Heart left ventricle (tissue), 16 donors: ENCODE data around the gene OLA1. TPM values are rescaled to one million over a fixed set of nuclear protein-coding genes. Genes with fewer than 3 reads are reported as not detected.

ENCODE experiments used
- ATAC-seq, 4 donors: fragments of 200-7000 bp; cut with Tn5 transposase; one replicate each; pipeline ENCODE4 v1.9.1; 2020 to 2022; ENCODE audit warnings: moderate library complexity in 4 of 4, mild to moderate bottlenecking in 3 of 4, moderate number of reproducible peaks in 1 of 4
- DNase-seq, 5 donors: peaks; one replicate each; pipeline ENCODE4 v3.0.0-alpha.2; 2020
- H3K27ac ChIP-seq, 12 donors: fragments of 200-600 bp; sonication (generic) in 4 of 12; one replicate each; pipeline versions ENCODE4 v1.5.0 to v1.8.0; 2016 to 2022; ENCODE audit warnings: mild to moderate bottlenecking in 2 of 12
- H3K27me3 ChIP-seq, 9 donors: fragments of 200-600 bp; sonication (generic) in 2 of 9; one replicate each; pipeline versions ENCODE4 v1.5.1 to v1.8.0; 2016 to 2022; ENCODE audit warnings: mild to moderate bottlenecking in 3 of 9
- H3K36me3 ChIP-seq, 9 donors: fragments of 200-600 bp; sonication (generic) in 2 of 9; one replicate each; pipeline versions ENCODE4 v1.5.0 to v1.8.0; 2018 to 2022; ENCODE audit warnings: mild to moderate bottlenecking in 2 of 9
- H3K4me1 ChIP-seq, 12 donors: fragments of 200-600 bp; sonication (generic) in 4 of 12; one replicate each; pipeline versions ENCODE4 v1.5.0 to v1.8.0; 2016 to 2022; ENCODE audit warnings: mild to moderate bottlenecking in 3 of 12
- H3K4me3 ChIP-seq, 12 donors: fragments of 200-600 bp; sonication (generic) in 4 of 12; one replicate each; pipeline versions ENCODE4 v1.5.0 to v1.8.0; 2017 to 2022; ENCODE audit warnings: mild to moderate bottlenecking in 9 of 12, moderate library complexity in 4 of 12
- H3K9me3 ChIP-seq, 12 donors: fragments of 200-600 bp; sonication (generic) in 4 of 12; one replicate each; pipeline versions ENCODE4 v1.5.0 to v1.8.0; 2016 to 2022; ENCODE audit warnings: mild to moderate bottlenecking in 1 of 12
- POLR2A ChIP-seq, 2 donors: fragments of 450-650 bp; IDR thresholded peaks; one replicate each; pipeline ENCODE4 v1.6.1; 2017; ENCODE audit warnings: antibody characterized with exemption in 2 of 2, mild to moderate bottlenecking in 2 of 2, moderate library complexity in 2 of 2
- WGBS, 4 donors: extraction: QIAGEN DNeasy Blood & Tissue Kit in 2 of 4; methylation state at CpG; one replicate each; pipeline versions ENCODE4 v1.1.5 to v1.1.7; 2013 to 2018; 5-methylcytosine and 5-hydroxymethylcytosine counted together
- intact Hi-C, 10 donors: fragments of 100-400 bp; cut with DNase I; formaldehyde crosslinking; loops; one replicate each; pipeline versions ENCODE4 v1.11.1 to v1.14.2; 2022
- polyA plus RNA-seq, 2 donors: library from polyadenylated mRNA; stranded (reverse); fragments of 200-250 nt; gene quantifications; one replicate each; pipeline ENCODE4 v1.2.3, GENCODE V29; 2013
- total RNA-seq, 9 donors: library from RNA; depleted of rRNA in 2 of 9; stranded (reverse); fragments of >200 nt in 2 of 9; fragmentation: NEBNext Ultra II Directional in 3 of 9; extraction: Animal tissue kit (Norgen Biotek cat#: 25700) in 3 of 9; gene quantifications; one replicate each; pipeline versions ENCODE4 v1.1.0 to v1.2.4, GENCODE V29; 2016 to 2023
- TF ChIP-seq, protein P1 (sequence below), 12 donors: fragments of 200-600 bp; sonication (generic) in 4 of 12; IDR thresholded peaks; one replicate each; pipeline versions ENCODE4 v1.5.0 to v1.8.0; 2018 to 2022; ENCODE audit warnings: antibody characterized with exemption in 12 of 12, mild to moderate bottlenecking in 5 of 12
- donor health status: ischemic (EF 13 %, LVEDD 7.1; RV severe dilation, severe dysfunction).
- donor health status: healthy with polysubstance abuse.
- donor health status: DM: no; HTN: yes; CAD: no.
- donor health status: DM: no; HTN: no; CAD: no.
- donor health status: ischemic (EF 25% LVEDD 6.9; RV normal size, moderate dysfunction).
- donor health status: ischemic (EF 25% LVEDD 5.7; RV mildly dilated, moderate dysfunction).
- donor health status: healthy.
- donor health status: DM: yes; HTN: yes; CAD: no.
- donor health status: ischemic (EF 35%, LVEDD 5.7; RV mildly dilated, moderate dysfunction).
- donor health status: nonischemic (EF 11% LVEDD 7.7; RV severe dilation, severe dysfunction).
- donor health status: DM: yes; HTN: yes; CAD: no.
- donor health status: PGD.
- donor health status: ischemic (EF 29% LVEDD 5.4; RV normal size, mild dysfunction).
- donor health status: nonischemic (EF 23%, LVEDD 6.1; RV moderate dilation, normal function).

OLA1 gene
- total and polyA plus RNA-seq, 11 donors = 41.5 to 91.7 (median 72.5) TPM

DNA sequence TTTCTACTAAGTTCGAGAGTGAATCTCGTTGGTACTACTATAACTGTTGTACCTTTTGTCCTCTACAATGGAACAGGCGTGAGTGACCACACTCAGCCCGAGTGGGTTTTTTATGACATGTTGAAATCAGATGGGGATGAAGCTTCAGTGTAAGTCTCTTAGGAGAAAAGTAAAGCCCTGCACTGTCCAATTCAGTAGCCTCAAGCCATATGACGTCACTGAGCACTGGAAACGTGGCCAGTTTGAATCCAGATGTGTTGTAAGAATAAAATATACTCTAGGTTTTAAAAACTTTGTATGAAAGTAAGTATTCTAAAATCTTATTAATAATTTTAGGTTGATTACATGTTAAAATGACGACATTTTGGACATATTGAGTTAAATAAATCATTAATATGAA is 181.5 kb downstream of the OLA1 start:
- H3K27ac ChIP-seq = no peak overlapping the region
- TF ChIP-seq, protein P1, sequence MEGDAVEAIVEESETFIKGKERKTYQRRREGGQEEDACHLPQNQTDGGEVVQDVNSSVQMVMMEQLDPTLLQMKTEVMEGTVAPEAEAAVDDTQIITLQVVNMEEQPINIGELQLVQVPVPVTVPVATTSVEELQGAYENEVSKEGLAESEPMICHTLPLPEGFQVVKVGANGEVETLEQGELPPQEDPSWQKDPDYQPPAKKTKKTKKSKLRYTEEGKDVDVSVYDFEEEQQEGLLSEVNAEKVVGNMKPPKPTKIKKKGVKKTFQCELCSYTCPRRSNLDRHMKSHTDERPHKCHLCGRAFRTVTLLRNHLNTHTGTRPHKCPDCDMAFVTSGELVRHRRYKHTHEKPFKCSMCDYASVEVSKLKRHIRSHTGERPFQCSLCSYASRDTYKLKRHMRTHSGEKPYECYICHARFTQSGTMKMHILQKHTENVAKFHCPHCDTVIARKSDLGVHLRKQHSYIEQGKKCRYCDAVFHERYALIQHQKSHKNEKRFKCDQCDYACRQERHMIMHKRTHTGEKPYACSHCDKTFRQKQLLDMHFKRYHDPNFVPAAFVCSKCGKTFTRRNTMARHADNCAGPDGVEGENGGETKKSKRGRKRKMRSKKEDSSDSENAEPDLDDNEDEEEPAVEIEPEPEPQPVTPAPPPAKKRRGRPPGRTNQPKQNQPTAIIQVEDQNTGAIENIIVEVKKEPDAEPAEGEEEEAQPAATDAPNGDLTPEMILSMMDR (IDR thresholded peaks at IDR 0.05) = no peak
- no peak for TF ChIP-seq POLR2A (IDR thresholded peaks at IDR 0.05)
- WGBS, 4 donors = 85 to 90% (median 88%) methylated on average over 7 of the region's 7 CpGs
- no peaks in the 10 kb centered on the region for H3K36me3 ChIP-seq
- no peaks in the 10 kb centered on the region for H3K9me3 ChIP-seq
- H3K27me3 ChIP-seq = no peaks in the 10 kb centered on the region
- no peak overlapping the region for H3K4me3 ChIP-seq
- ATAC-seq (no peak), DNase-seq (no peak)
- peaks cover 0 to 6% (median 0%) of the 10 kb centered on the region in 12 donors for H3K4me1 ChIP-seq
- intact Hi-C loops = no loop called here

DNA sequence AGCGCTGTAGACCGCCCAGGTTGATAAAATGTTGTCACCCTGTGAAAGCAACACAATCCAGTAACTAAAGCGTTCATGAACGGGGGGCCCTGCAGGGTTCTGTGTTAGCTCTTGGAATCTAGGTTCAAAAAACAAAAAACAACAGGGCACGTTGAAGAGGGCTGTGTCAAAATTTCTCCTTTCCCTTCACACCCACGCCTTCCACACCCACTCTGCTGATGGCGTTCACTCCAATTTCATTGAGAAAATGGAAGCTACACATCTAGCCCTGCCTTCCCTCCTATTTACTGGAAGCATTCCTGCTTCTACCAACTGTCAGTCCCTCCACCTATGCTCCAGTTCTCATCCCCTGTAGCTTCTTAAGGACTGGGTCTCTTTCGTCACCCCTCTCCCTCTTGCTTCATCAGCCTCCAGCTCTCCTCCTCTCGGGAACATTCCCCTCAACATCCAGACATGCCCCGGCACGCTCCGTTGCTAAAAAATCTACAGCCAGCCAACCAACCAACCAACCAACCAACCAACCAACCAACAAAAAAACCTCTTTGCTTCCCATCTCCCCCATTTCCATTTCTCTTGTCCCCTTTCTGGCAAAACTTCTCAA is 184.7 kb downstream of the OLA1 start:
- TF ChIP-seq, protein P1 (IDR thresholded peaks at IDR 0.05) = no peak
- TF ChIP-seq POLR2A (IDR thresholded peaks at IDR 0.05) = no peak
- no peak overlapping the region for H3K4me3 ChIP-seq
- 83 to 88% (median 84%) methylated on average over 12 of the region's 12 CpGs for WGBS, 4 donors
- ATAC-seq (no peak), DNase-seq (no peak)
- H3K27me3 ChIP-seq = no peaks in the 10 kb centered on the region
- no peak overlapping the region for H3K27ac ChIP-seq
- H3K4me1 ChIP-seq = peaks cover 0 to 6% (median 0%) of the 10 kb centered on the region in 12 donors
- no peaks in the 10 kb centered on the region for H3K9me3 ChIP-seq
- no peaks in the 10 kb centered on the region for H3K36me3 ChIP-seq
- intact Hi-C loops = no loop called here

DNA sequence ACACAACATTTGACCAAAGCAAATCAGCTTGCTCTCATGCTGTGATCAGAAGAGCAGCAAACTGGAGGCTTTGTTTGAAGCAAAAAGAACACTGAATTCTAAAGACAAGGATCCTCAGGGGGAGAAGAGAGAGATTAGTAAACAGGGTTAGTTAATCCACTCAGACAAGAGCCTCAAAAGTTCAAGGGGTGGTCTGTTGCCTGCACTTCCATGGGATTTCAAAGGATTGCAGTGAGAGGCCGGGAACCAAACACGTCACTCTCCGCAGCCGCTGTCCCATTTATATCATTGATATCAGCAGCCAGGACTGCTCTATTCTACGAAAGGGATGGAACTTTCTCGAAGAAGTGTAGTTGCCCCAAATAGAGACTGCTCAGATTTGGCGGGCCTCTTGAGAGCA is 185.4 kb downstream of the OLA1 start:
- ATAC-seq (peak in 1 of 4 donors; percentile 67), DNase-seq (no peak)
- H3K4me3 ChIP-seq = no peak overlapping the region
- H3K27ac ChIP-seq = peak overlapping the region in 1 of 12 donors; percentile 26
- H3K36me3 ChIP-seq = no peaks in the 10 kb centered on the region
- TF ChIP-seq, protein P1 (IDR thresholded peaks at IDR 0.05) = no peak
- TF ChIP-seq POLR2A (IDR thresholded peaks at IDR 0.05) = no peak
- H3K27me3 ChIP-seq = no peaks in the 10 kb centered on the region
- H3K9me3 ChIP-seq = no peaks in the 10 kb centered on the region
- intact Hi-C loops = no loop called here
- peaks cover 0 to 6% (median 0%) of the 10 kb centered on the region in 12 donors for H3K4me1 ChIP-seq
- 34 to 54% (median 39%) methylated on average over 7 of the region's 7 CpGs for WGBS, 4 donors

DNA sequence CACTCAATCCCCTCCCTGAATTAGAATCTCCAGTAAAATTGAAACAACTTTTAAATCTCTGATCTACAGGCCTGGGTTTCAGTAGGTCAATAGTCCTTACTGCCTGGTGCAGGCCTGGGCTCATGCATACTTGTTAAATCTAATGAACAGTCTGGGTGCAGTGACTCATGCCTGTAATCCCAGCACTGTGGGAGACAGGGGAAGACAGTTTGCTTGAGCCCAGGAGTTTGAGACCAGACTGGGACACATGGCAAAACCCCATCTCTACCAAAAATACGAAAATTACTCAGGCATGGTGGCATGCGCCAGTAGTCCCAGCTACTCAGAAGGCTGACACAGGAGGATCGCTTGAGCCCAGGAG is 188.5 kb downstream of the OLA1 start:
- H3K36me3 ChIP-seq = no peaks in the 10 kb centered on the region
- intact Hi-C loops = loop anchor here in 4 of 10 donors (10.0 kb wide), 3 partner anchors 285 to 655 kb away; no protein-coding TSS in a partner anchor

More for the DNA sequence above, 188.5 kb downstream of the OLA1 start:
- H3K9me3 ChIP-seq = no peaks in the 10 kb centered on the region
- TF ChIP-seq, protein P1 (IDR thresholded peaks at IDR 0.05) = no peak
- TF ChIP-seq POLR2A (IDR thresholded peaks at IDR 0.05) = no peak
- ATAC-seq (no peak), DNase-seq (no peak)
- H3K27me3 ChIP-seq = no peaks in the 10 kb centered on the region
- no peak overlapping the region for H3K27ac ChIP-seq
- no peak overlapping the region for H3K4me3 ChIP-seq
- H3K4me1 ChIP-seq = peaks cover 0 to 8% (median 0%) of the 10 kb centered on the region in 12 donors
- 96 to 100% (median 97%) methylated on average over 3 of the region's 3 CpGs for WGBS, 4 donors
